T-cell (primary cell): ENCODE data around the gene OR4D1. TPM values are rescaled to one million over a fixed set of nuclear protein-coding genes. Genes with fewer than 3 reads are reported as not detected.
A peak's percentile ranks its signal among the peaks of the same experiment; 100 is the strongest.
"Not testable (repeated sequence)": the region's sequence is repeated elsewhere in the genome, so short reads cannot be mapped to it uniquely, and the experiment has no call there.

ENCODE experiments used
- ATAC-seq, 4 experiments: fragments of 200-7000 bp in 3 of 4; fragments of 150-1000 bp in 1 of 4; cut with Tn5 transposase; replicated peaks in 1 of 4; 1 replicate in 3 of 4; 2 replicates in 1 of 4; pipeline ENCODE4 v1.10.0; 2021; ENCODE audit warnings: moderate library complexity in 3 of 4, mild to moderate bottlenecking in 2 of 4, moderate number of reproducible peaks in 1 of 4
- CTCF ChIA-PET, 2 donors: fragments of 300-600 bp; sonication (Branson Sonifier 250); formaldehyde crosslinking; loops; one replicate each; lab custom pipeline; 2022; ENCODE audit warnings: antibody characterized with exemption in 2 of 2; lab: Charles Lee
- POLR2A ChIA-PET, 2 donors: fragments of 300-600 bp; sonication (Branson Sonifier 250); formaldehyde crosslinking; loops; one replicate each; lab custom pipeline; 2022; ENCODE audit warnings: antibody characterized with exemption in 2 of 2; lab: Charles Lee
- DNase-seq, 35 experiments: peaks; one replicate each; pipeline versions ENCODE4 v3.0.0 to v3.0.0-alpha.2; 2013 to 2023
- H3K27ac ChIP-seq: one replicate; pipeline ENCODE4 v1.5.1; 2013; ENCODE audit warnings: low read length
- H3K27me3 ChIP-seq, 2 experiments: replicated peaks in 1 of 2; 1 replicate in 1 of 2; 2 replicates in 1 of 2; pipeline versions ENCODE4 v1.6.1 to v1.7.0; 2013; ENCODE audit warnings: low read length in 1 of 2, mixed read lengths in 1 of 2; ENCODE audit not compliant: control insufficient read depth in 2 of 2, insufficient read depth in 2 of 2; ENCODE audit errors: extremely low read depth in 1 of 2
- H3K36me3 ChIP-seq, 2 donors: 1 replicate in 1 of 2; 2 replicates in 1 of 2; pipeline versions ENCODE4 v1.6.1 to v1.7.0; 2013; ENCODE audit warnings: low read length in 1 of 2; ENCODE audit not compliant: control insufficient read depth in 2 of 2, insufficient read depth in 1 of 2; ENCODE audit errors: extremely low read depth in 1 of 2
- H3K4me1 ChIP-seq, 2 experiments: 1 replicate in 1 of 2; 2 replicates in 1 of 2; pipeline versions ENCODE4 v1.6.1 to v1.7.0; 2013; ENCODE audit warnings: low read length in 2 of 2, mixed read lengths in 1 of 2; ENCODE audit not compliant: insufficient read depth in 2 of 2, control insufficient read depth in 1 of 2; ENCODE audit errors: extremely low read depth in 1 of 2
- H3K4me3 ChIP-seq, 2 donors: 1 replicate in 1 of 2; 2 replicates in 1 of 2; pipeline versions ENCODE4 v1.5.1 to v1.7.0; 2013; ENCODE audit warnings: mild to moderate bottlenecking in 2 of 2, low read length in 1 of 2, moderate library complexity in 1 of 2; ENCODE audit not compliant: control insufficient read depth in 1 of 2; ENCODE audit errors: extremely low read depth in 1 of 2
- H3K9me3 ChIP-seq: 2 replicates; pipeline ENCODE4 v1.7.0; 2013
- H3K27ac Mint-ChIP-seq, 2 donors: one replicate each; pipeline ENCODE4 v1.8.0; 2020 to 2021; ENCODE audit warnings: mild to moderate bottlenecking in 2 of 2, mixed read lengths in 2 of 2
- H3K27me3 Mint-ChIP-seq, 2 donors: one replicate each; pipeline ENCODE4 v1.8.0; 2021 to 2022; ENCODE audit warnings: mixed read lengths in 2 of 2
- H3K36me3 Mint-ChIP-seq: one replicate; pipeline ENCODE4 v1.8.0; 2021; ENCODE audit warnings: mixed read lengths
- H3K4me1 Mint-ChIP-seq, 3 donors: one replicate each; pipeline ENCODE4 v1.8.0; 2020 to 2022; ENCODE audit warnings: mixed read lengths in 3 of 3, mild to moderate bottlenecking in 1 of 3
- H3K4me3 Mint-ChIP-seq, 3 donors: one replicate each; pipeline ENCODE4 v1.8.0; 2020 to 2022; ENCODE audit warnings: mild to moderate bottlenecking in 3 of 3, mixed read lengths in 3 of 3, moderate library complexity in 3 of 3
- H3K9me3 Mint-ChIP-seq, 3 donors: one replicate each; pipeline ENCODE4 v1.8.0; 2020 to 2022; ENCODE audit warnings: mixed read lengths in 3 of 3
- WGBS: methylation state at CpG from one replicate; pipeline ENCODE4 v1.1.5; 2013; ENCODE audit warnings: missing lambda C conversion rate; ENCODE audit not compliant: insufficient coverage; 5-methylcytosine and 5-hydroxymethylcytosine counted together
- total RNA-seq, 35 experiments: library from RNA in 6 of 35; stranded (reverse) in 6 of 35; fragments of 120-200 nt in 1 of 35; gene quantifications; one replicate each; pipeline versions ENCODE4 v1.2.1 to v1.2.4 and lab custom pipeline; 2013 to 2026

Gene OR4D1
- total RNA-seq (1 to 10 TPM; 1.3 to 2.2 (median 1.8) TPM), total RNA-seq (lab: John Stamatoyannopoulos, UW) (0.06 to 3.5 (median 1.6) reads per million in 29 experiments)
- 2.2 TPM for total RNA-seq (2013)

DNA sequence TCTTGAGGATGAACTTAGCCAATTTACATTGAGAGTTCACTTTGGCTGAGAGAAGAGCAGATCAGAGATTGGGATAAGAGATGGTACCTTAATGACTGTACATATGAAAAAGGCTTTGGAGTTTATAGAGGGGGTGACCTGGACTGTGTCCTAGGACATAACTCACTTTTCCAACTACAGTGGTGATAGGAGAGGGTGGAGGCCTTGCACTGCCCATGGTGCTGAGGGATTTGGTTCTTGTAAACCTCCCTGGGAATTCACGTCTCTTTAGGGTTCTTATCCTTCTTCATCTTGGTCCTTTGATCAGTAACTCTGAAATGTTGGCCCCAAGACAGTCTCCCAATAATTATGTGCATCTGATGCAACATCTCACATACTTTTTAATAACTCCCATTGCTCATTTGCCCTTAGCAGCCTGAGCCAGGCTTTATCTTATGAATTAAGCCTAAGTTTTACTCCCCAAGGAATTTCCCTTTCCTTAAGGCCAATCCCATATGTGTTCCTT, at the start of gene OR4D1:
TSS of gene OR4D1 (plus strand) at position 455 of the 505 bp plus-strand sequence. CDS start 6,770 bp downstream, outside the sequence.
- H3K4me3 ChIP-seq = no peak within 1 kb of the TSS
- H3K4me1 Mint-ChIP-seq = peaks cover 29 to 44% (median 39%) of the 10 kb centered on the region in 3 donors
- no peaks in the 10 kb centered on the region for H3K36me3 ChIP-seq
- no peaks in the 10 kb centered on the region for H3K27me3 ChIP-seq
- peaks cover 25 to 46% (median 29%) of the 10 kb centered on the region in 3 donors for H3K9me3 Mint-ChIP-seq
- H3K27me3 Mint-ChIP-seq = no peaks in the 10 kb centered on the region
- ChIA-PET POLR2A (no interaction called here), CTCF (interaction anchor here in 1 of 2 donors (1.1 kb wide), 1 partner anchor 25 kb away, joined by 3 read pairs; no protein-coding TSS in a partner anchor)
- WGBS = 80% methylated on average over 1 of the region's 1 CpG
- DNase-seq (no peak), ATAC-seq (no peak)
- H3K9me3 ChIP-seq = peaks cover 2% of the 10 kb centered on the region
- no peak within 1 kb of the TSS for H3K4me3 Mint-ChIP-seq
- H3K36me3 Mint-ChIP-seq = peaks cover 41% of the 10 kb centered on the region
- no peak within 1 kb of the TSS for H3K27ac ChIP-seq
- H3K27ac Mint-ChIP-seq = peak within 1 kb of the TSS in 1 of 2 donors; percentile 13
- peaks cover 16 to 20% of the 10 kb centered on the region in 2 experiments for H3K4me1 ChIP-seq

DNA sequence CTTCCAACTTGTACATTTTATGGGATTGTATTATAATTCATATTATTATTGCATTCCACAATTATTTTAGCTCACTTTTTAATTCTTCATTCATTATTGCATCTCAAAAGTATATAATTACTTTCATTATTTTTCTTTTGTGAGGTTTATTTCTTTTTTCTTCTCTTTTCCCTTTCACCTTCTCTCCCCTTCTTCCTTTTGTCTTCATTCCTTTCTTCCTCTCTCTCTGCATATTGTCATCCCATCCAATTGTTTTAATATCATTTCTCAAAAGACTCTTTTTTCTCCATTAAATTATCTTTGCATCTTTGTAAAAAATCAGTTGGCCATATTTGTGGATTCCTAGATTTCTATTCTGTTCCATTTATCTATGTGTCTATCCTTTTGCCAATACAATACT, 47.7 kb upstream of the OR4D1 start:
- Mint-ChIP-seq H3K27ac (no peak overlapping the region), H3K36me3 (no peaks in the 10 kb centered on the region), H3K9me3 (no peaks in the 10 kb centered on the region), H3K27me3 (no peaks in the 10 kb centered on the region), H3K4me1 (peaks cover 0 to 3% (median 0%) of the 10 kb centered on the region in 3 donors), H3K4me3 (no peak overlapping the region)
- no peak for DNase-seq
- ChIA-PET CTCF (interaction anchor here in 1 of 2 donors (1.1 kb wide), 2 partner anchors 17 to 101 kb away, joined by 4 read pairs; partner anchors contain the start of gene DYNLL2), POLR2A (no interaction called here)
- Histone ChIP-seq H3K27me3 (no peaks in the 10 kb centered on the region), H3K9me3 (no peaks in the 10 kb centered on the region), H3K4me1 (no peaks in the 10 kb centered on the region), H3K36me3 (no peaks in the 10 kb centered on the region), H3K27ac (no peak overlapping the region), H3K4me3 (no peak overlapping the region)
- no peak for ATAC-seq

DNA sequence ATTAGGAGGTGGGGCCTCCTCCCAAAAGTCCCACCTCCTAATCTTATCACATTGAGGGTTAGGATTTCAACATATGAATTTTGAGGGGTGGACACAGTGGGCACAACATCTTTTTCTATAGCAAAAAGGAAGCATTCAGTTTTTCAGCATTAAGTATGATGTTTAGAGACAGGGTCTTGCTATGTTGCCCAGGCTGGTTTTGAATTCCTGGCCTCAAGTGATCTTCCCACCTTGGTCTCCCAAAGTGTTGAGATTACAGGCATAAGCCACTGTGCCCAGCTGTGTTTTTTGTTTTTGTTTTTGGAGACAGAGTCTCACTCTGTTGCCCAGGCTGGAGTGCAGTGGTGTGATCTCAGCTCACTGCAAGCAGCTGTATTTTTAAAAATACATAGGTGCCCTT, 46.3 kb upstream of the OR4D1 start:
- CTCF ChIA-PET = interaction anchor here in 1 of 2 donors (1.1 kb wide), 1 partner anchor 19 kb away, joined by 4 read pairs; the partner anchor contains the start of gene DYNLL2
- H3K9me3 ChIP-seq, H3K4me1 ChIP-seq, H3K4me3 ChIP-seq, H3K4me3 Mint-ChIP-seq, ATAC-seq, H3K9me3 Mint-ChIP-seq, H3K27ac Mint-ChIP-seq, H3K27ac ChIP-seq, H3K27me3 ChIP-seq, POLR2A ChIA-PET, H3K4me1 Mint-ChIP-seq, H3K36me3 Mint-ChIP-seq, H3K27me3 Mint-ChIP-seq, DNase-seq, H3K36me3 ChIP-seq: not testable (repeated sequence)

DNA sequence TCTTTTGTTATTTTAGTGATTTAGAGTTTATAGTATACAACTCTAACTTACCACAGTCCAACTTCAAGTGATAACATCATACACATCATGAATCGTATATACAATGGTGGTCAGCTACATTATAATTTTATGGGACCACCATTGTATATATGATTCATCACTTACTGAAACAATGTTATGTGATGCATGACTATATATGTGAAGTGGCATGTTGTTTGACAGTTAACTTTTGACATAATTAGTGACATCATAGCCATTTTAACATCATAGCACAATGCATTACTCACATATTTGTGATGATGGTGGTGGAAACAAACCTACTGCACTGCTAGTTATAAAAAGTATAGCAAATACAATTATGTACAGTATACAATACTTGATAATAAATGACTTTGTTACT, 43.1 kb upstream of the OR4D1 start:
- Mint-ChIP-seq H3K27me3 (no peaks in the 10 kb centered on the region), H3K4me1 (no peaks in the 10 kb centered on the region), H3K9me3 (no peaks in the 10 kb centered on the region), H3K36me3 (no peaks in the 10 kb centered on the region), H3K4me3 (no peak overlapping the region), H3K27ac (no peak overlapping the region)
- Histone ChIP-seq H3K4me3 (no peak overlapping the region), H3K9me3 (no peaks in the 10 kb centered on the region), H3K27ac (no peak overlapping the region), H3K36me3 (no peaks in the 10 kb centered on the region), H3K27me3 (peaks cover 0 to 2% of the 10 kb centered on the region in 2 experiments), H3K4me1 (no peaks in the 10 kb centered on the region)
- ATAC-seq (no peak), DNase-seq (no peak)
- POLR2A ChIA-PET = interaction anchor here in 1 of 2 donors (0.6 kb wide), 1 partner anchor 212 kb away, joined by 3 read pairs; no protein-coding TSS in a partner anchor
- WGBS = no CpG with 5 or more reads among the region's 1 CpG
- CTCF ChIA-PET = no interaction called here

DNA sequence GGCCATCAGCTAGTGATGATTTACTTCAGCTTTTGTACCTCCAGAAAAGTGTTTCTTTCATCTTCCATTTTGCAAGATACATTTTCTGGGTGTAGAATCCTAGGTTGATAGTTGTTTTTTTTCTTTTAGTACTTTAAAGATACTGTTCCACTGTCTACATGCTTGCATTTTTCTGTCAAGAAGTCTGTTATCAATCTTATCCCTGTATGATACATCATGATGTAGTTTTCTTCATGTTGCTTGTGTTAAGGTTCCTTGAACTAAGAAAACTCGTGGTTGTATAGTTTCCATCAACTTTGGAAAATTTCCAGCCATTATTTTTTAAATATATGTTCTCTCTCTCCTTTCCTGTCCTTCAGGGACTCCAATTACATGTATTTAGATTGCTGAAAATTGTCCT, 40.9 kb upstream of the OR4D1 start:
- H3K27ac Mint-ChIP-seq = no peak overlapping the region

DNA sequence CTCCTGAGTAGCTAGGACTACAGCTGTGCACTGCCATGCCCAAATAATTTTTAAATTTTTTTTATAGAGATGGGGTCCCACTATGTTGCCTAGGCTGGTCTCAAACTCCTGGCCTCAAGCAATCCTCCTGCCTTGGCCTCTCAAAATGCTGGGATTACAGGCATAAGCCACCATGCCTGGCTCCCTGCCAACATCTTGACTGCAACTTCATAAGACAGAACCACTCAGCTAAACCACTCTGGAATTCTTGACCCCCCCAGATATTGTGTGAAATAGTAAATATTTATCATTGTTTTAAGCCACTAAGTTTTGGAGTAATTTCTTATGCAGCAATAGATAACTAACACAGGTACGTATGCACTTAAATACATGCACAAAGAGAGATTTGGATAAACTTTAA, 39.0 kb upstream of the OR4D1 start:
- POLR2A ChIA-PET = no interaction called here
- no peaks in the 10 kb centered on the region for H3K36me3 ChIP-seq
- no peak for ATAC-seq

More for the DNA sequence above, 40.9 kb upstream of the OR4D1 start:
- no peak for DNase-seq
- Histone ChIP-seq H3K9me3 (no peaks in the 10 kb centered on the region), H3K27ac (no peak overlapping the region), H3K36me3 (no peaks in the 10 kb centered on the region), H3K4me1 (no peaks in the 10 kb centered on the region), H3K27me3 (peaks cover 0 to 8% of the 10 kb centered on the region in 2 experiments), H3K4me3 (no peak overlapping the region)
- ChIA-PET CTCF (no interaction called here), POLR2A (no interaction called here)
- H3K4me1 Mint-ChIP-seq = no peaks in the 10 kb centered on the region
- H3K9me3 Mint-ChIP-seq = no peaks in the 10 kb centered on the region
- H3K27me3 Mint-ChIP-seq = peaks cover 0 to 3% of the 10 kb centered on the region in 2 donors
- H3K36me3 Mint-ChIP-seq = no peaks in the 10 kb centered on the region
- WGBS = no CpG with 5 or more reads among the region's 1 CpG
- ATAC-seq = no peak
- H3K4me3 Mint-ChIP-seq = no peak overlapping the region

More for the DNA sequence above, 39.0 kb upstream of the OR4D1 start:
- H3K27ac Mint-ChIP-seq = no peak overlapping the region
- CTCF ChIA-PET = no interaction called here
- peaks cover 0 to 3% of the 10 kb centered on the region in 2 donors for H3K27me3 Mint-ChIP-seq
- DNase-seq = no peak
- no peaks in the 10 kb centered on the region for H3K9me3 ChIP-seq
- H3K4me1 Mint-ChIP-seq = no peaks in the 10 kb centered on the region
- H3K27me3 ChIP-seq = peaks cover 0 to 12% of the 10 kb centered on the region in 2 experiments
- WGBS = no CpG with 5 or more reads among the region's 1 CpG
- no peak overlapping the region for H3K27ac ChIP-seq
- H3K4me3 Mint-ChIP-seq = no peak overlapping the region
- H3K4me3 ChIP-seq = no peak overlapping the region
- no peaks in the 10 kb centered on the region for H3K36me3 Mint-ChIP-seq
- no peaks in the 10 kb centered on the region for H3K9me3 Mint-ChIP-seq
- H3K4me1 ChIP-seq = no peaks in the 10 kb centered on the region
